Measurements from ENCODE around the gene METTL21C. TPM values are rescaled to one million over a fixed set of nuclear protein-coding genes. Genes with fewer than 3 reads are reported as not detected.

Gene METTL21C
- total RNA-seq, 4 donors from 2014 or later, result not detected

DNA sequence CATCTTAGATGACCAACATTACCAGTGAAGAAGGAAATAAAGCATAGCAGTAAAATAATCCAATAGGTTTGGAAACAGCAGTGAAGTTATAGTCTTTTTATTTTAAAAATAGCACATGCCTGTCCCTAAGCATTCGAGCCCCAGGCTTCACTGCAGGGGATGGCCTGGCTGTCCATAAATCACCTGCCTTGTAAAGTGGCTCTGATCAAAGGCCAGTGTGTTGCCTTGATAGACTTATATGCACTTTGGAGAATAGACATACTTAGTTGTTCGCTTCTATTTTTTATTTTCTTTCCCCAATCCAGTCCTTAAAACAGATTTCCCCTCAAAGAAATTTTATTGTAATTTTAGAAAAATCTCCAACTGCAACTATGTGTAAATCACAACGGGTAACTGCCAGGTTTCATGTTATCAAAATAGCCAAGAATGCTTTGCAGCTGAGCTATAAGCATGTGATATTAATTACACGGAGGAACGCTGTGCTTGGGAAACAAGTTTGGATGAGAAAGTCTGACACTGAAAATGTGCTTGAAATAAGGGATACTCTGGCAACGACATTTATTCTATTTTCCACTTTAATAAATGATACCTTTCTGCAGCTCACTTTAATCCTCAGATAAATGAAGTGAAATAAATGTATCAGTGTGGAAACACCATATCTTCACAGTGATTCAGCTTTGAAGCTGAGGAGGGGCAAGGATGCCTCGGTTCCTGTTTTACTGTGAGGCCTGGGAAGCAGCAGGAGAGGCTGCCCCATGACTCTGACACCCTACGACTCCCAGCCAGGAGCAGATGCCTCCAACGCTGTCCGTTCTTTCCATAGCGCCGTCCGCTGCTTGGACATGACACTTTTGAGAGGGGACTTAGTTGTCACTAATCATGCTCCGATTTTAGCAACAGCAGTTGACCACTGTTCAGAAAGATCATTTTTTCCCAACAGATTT, 5.5 kb upstream of the METTL21C start:
- Histone ChIP-seq H3K9me3 (peaks cover 0 to 4% (median 2%) of the 10 kb centered on the region in 4 donors), H3K36me3 (no peaks in the 10 kb centered on the region), H3K4me3 (no peak overlapping the region), H3K27ac (replicated peaks in 1 of 4) (peak overlapping the region in 3 of 4 donors; percentile 17 to 29 (median 20)), H3K27me3 (no peaks in the 10 kb centered on the region), H3K4me1 (peaks cover 0 to 21% (median 10%) of the 10 kb centered on the region in 4 donors)
- TF ChIP-seq POLR2AphosphoS5 (IDR thresholded peaks at IDR 0.05) (peak in 1 of 2 donors; percentile 21), EP300 (IDR thresholded peaks at IDR 0.05) (no peak), POLR2A (IDR thresholded peaks at IDR 0.05; ENCODE audit: low read depth) (no peak)
- TF ChIP-seq, protein P1, sequence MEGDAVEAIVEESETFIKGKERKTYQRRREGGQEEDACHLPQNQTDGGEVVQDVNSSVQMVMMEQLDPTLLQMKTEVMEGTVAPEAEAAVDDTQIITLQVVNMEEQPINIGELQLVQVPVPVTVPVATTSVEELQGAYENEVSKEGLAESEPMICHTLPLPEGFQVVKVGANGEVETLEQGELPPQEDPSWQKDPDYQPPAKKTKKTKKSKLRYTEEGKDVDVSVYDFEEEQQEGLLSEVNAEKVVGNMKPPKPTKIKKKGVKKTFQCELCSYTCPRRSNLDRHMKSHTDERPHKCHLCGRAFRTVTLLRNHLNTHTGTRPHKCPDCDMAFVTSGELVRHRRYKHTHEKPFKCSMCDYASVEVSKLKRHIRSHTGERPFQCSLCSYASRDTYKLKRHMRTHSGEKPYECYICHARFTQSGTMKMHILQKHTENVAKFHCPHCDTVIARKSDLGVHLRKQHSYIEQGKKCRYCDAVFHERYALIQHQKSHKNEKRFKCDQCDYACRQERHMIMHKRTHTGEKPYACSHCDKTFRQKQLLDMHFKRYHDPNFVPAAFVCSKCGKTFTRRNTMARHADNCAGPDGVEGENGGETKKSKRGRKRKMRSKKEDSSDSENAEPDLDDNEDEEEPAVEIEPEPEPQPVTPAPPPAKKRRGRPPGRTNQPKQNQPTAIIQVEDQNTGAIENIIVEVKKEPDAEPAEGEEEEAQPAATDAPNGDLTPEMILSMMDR (IDR thresholded peaks at IDR 0.05), result no peak
- intact Hi-C loops (cut with DNase I), result no loop called here
- 61% methylated on average over 14 of the region's 14 CpGs for WGBS
- peak; percentile 47 for DNase-seq (ENCODE audit: extremely low spot score)

DNA sequence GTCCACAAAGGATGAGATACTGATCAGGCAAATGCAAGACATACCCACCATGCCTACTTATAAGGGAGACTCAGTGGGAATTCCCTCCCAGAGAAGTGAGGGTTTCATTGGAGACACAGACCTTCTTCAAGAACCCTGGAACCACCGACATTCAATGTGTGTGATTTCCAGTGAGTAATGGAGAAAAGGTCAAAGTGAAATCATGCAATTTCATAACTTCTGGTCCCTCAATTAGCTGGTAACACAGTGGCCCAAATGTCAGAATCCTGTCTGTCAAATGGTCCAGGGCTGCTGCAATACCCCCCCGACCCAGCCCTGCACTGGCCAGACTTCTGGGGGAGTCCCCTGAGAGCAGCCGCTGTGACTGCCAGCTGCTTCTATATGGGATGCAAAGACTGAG, 4.7 kb upstream of the METTL21C start:
- peaks cover 0 to 21% (median 10%) of the 10 kb centered on the region in 4 donors for H3K4me1 ChIP-seq
- H3K27me3 ChIP-seq, result no peaks in the 10 kb centered on the region
- no peak for DNase-seq (ENCODE audit: extremely low spot score)
- no peak overlapping the region for H3K27ac ChIP-seq (replicated peaks in 1 of 4)
- intact Hi-C loops (cut with DNase I), result no loop called here
- H3K4me3 ChIP-seq, result no peak overlapping the region
- no peaks in the 10 kb centered on the region for H3K36me3 ChIP-seq
- WGBS, result 80% methylated on average over 3 of the region's 3 CpGs
- H3K9me3 ChIP-seq, result peaks cover 0 to 4% (median 2%) of the 10 kb centered on the region in 4 donors
- TF ChIP-seq, protein P1 (IDR thresholded peaks at IDR 0.05), result no peak
- no peak for TF ChIP-seq EP300 (IDR thresholded peaks at IDR 0.05)
- no peak for TF ChIP-seq POLR2AphosphoS5 (IDR thresholded peaks at IDR 0.05)
- TF ChIP-seq POLR2A (IDR thresholded peaks at IDR 0.05; ENCODE audit: low read depth), result no peak

DNA sequence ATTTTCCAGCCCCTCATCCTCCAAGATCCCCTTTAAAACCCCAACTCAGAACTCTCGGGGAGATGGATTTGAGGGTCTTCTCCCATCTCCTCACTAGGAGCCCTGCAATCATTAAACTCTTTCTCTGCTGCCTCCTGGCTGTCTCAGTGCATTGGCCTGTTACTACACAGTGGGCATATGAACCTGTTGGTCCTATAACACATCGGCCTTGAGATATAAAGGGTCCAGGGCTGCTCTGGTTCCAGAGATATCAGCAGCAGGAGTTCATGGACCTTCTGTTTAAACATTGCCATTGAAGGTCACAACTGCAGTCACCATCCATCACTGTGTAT, 3.8 kb upstream of the METTL21C start:
- no peak overlapping the region for H3K27ac ChIP-seq (replicated peaks in 1 of 4)
- DNase-seq (ENCODE audit: extremely low spot score), result no peak

DNA sequence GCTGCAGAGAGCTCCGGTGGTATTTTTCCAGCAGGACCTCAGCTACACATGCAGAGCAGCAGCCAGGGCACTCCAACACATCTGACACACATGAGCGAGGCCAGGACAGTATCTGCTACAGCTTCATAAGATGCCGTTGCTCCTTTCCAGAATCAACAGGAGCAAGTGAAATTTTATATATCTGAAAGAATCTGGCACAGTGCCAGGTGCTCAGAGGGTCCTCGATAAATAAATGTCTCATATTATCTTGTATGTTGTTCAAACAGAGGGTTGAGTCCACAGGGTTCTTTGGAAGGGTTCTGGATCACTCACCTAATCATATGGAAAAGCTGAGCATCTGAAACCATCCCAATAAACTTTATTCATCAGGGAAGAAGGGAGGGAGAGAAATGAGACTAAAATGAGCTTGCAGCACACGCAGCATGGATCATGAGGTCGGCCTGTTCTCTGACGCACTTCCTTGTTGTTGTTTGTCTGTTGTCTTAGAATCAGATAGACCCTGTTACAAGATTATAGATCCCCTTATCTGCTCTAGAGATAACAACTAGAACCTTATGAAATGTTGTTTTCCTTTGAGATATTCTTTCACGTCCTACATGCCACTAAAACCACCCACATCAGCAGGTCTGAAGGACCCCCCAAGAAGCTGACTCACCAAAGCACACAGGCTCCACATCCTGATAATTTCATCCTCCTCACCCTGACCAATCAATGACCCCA, 3.2 kb upstream of the METTL21C start:
- H3K9me3 ChIP-seq, result peaks cover 0 to 4% (median 2%) of the 10 kb centered on the region in 4 donors
- H3K36me3 ChIP-seq, result no peaks in the 10 kb centered on the region
- H3K4me3 ChIP-seq, result no peak overlapping the region
- TF ChIP-seq POLR2A (IDR thresholded peaks at IDR 0.05; ENCODE audit: low read depth) (no peak), EP300 (IDR thresholded peaks at IDR 0.05) (no peak)
- WGBS, result 84% methylated on average over 8 of the region's 8 CpGs
- peaks cover 0 to 19% (median 8%) of the 10 kb centered on the region in 4 donors for H3K4me1 ChIP-seq
- H3K27ac ChIP-seq (replicated peaks in 1 of 4), result no peak overlapping the region
- intact Hi-C loops (cut with DNase I), result no loop called here
- no peak for DNase-seq (ENCODE audit: extremely low spot score)
- H3K27me3 ChIP-seq, result peaks cover 0 to 6% (median 0%) of the 10 kb centered on the region in 4 donors

More for the DNA sequence above, 3.8 kb upstream of the METTL21C start:
- Histone ChIP-seq H3K9me3 (peaks cover 0 to 4% (median 2%) of the 10 kb centered on the region in 4 donors), H3K4me3 (no peak overlapping the region), H3K4me1 (peaks cover 0 to 21% (median 10%) of the 10 kb centered on the region in 4 donors), H3K36me3 (no peaks in the 10 kb centered on the region), H3K27me3 (peaks cover 0 to under 1% (median 0%) of the 10 kb centered on the region in 4 donors)
- intact Hi-C loops (cut with DNase I), result no loop called here
- WGBS, result 98% methylated on average over 2 of the region's 2 CpGs
- TF ChIP-seq POLR2AphosphoS5 (IDR thresholded peaks at IDR 0.05), result no peak
- TF ChIP-seq POLR2A (IDR thresholded peaks at IDR 0.05; ENCODE audit: low read depth), result no peak
- TF ChIP-seq, protein P1 (IDR thresholded peaks at IDR 0.05), result no peak
- no peak for TF ChIP-seq EP300 (IDR thresholded peaks at IDR 0.05)

DNA sequence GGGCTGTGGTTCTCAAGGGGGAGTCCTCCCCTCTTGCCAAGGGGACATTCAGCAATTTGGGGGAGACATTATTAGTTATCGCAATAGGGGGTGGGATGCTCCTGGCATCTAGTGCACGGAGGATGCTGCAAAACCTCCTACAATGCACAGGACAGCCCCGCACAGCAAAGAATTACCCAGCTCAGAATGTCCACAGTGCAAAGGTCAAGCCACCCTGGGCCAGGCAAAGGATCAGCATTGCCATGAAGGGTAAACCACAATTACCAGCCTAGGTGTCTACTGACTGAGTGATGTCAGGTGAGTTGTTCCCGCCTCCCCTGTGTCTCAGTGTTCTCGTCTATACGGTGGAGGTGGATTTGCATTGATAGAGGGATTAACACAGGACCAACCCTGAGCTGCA, 2.4 kb upstream of the METTL21C start:
- Histone ChIP-seq H3K27me3 (peaks cover 0 to 12% (median 0%) of the 10 kb centered on the region in 4 donors), H3K9me3 (peaks cover 0 to 4% (median 2%) of the 10 kb centered on the region in 4 donors), H3K4me1 (peaks cover 0 to 18% (median 8%) of the 10 kb centered on the region in 4 donors), H3K27ac (replicated peaks in 1 of 4) (no peak overlapping the region), H3K36me3 (no peaks in the 10 kb centered on the region), H3K4me3 (no peak overlapping the region)
- DNase-seq (ENCODE audit: extremely low spot score), result no peak
- intact Hi-C loops (cut with DNase I), result no loop called here
- TF ChIP-seq, protein P1 (IDR thresholded peaks at IDR 0.05), result no peak
- no peak for TF ChIP-seq POLR2AphosphoS5 (IDR thresholded peaks at IDR 0.05)
- no peak for TF ChIP-seq EP300 (IDR thresholded peaks at IDR 0.05)
- TF ChIP-seq POLR2A (IDR thresholded peaks at IDR 0.05; ENCODE audit: low read depth), result no peak
- 81% methylated on average over 6 of the region's 6 CpGs for WGBS

Measured in esophagus muscularis mucosa (tissue), 4 donors.